Parathyroid adenoma (tissue), 2 donors: ENCODE results near the gene CLASP2.

ENCODE experiments used
- H2AFZ ChIP-seq: fragments of 300-600 bp; sonication (generic); one replicate; pipeline ENCODE4 v1.7.0; 2017; ENCODE audit warnings: antibody characterized with exemption, mild to moderate bottlenecking
- H3K27ac ChIP-seq: fragments of 300-600 bp; sonication (generic); one replicate; pipeline ENCODE4 v1.7.0; 2017
- H3K27me3 ChIP-seq: fragments of 300-600 bp; sonication (generic); one replicate; pipeline ENCODE4 v1.7.0; 2017; ENCODE audit warnings: low read length; ENCODE audit not compliant: control insufficient read depth, insufficient read depth
- H3K36me3 ChIP-seq: fragments of 300-600 bp; sonication (generic); one replicate; pipeline ENCODE4 v1.7.0; 2017; ENCODE audit warnings: low read length; ENCODE audit not compliant: control insufficient read depth, insufficient read depth
- H3K4me1 ChIP-seq: fragments of 300-600 bp; sonication (generic); one replicate; pipeline ENCODE4 v1.7.0; 2017; ENCODE audit warnings: control low read depth
- H3K4me2 ChIP-seq: fragments of 300-600 bp; sonication (generic); one replicate; pipeline ENCODE4 v1.7.0; 2017; ENCODE audit warnings: low read length
- H3K4me3 ChIP-seq: fragments of 300-600 bp; sonication (generic); one replicate; pipeline ENCODE4 v1.7.0; 2017; ENCODE audit warnings: low read depth, low read length
- H3K79me2 ChIP-seq: fragments of 300-600 bp; sonication (generic); one replicate; pipeline ENCODE4 v1.7.0; 2017; ENCODE audit warnings: control low read depth
- H3K9ac ChIP-seq: fragments of 300-600 bp; sonication (generic); one replicate; pipeline ENCODE4 v1.7.0; 2017; ENCODE audit warnings: mild to moderate bottlenecking
- H3K9me3 ChIP-seq: fragments of 300-600 bp; sonication (generic); one replicate; pipeline ENCODE4 v1.7.0; 2017; ENCODE audit warnings: low read length; ENCODE audit not compliant: control insufficient read depth
- TF ChIP-seq, protein P1 (sequence below): fragments of 300-600 bp; sonication (generic); IDR thresholded peaks from one replicate; pipeline ENCODE4 v1.7.0; 2017; ENCODE audit warnings: antibody characterized with exemption, mild to moderate bottlenecking
- donor health status: primary hyperparathyroidism.

CLASP2 gene

DNA sequence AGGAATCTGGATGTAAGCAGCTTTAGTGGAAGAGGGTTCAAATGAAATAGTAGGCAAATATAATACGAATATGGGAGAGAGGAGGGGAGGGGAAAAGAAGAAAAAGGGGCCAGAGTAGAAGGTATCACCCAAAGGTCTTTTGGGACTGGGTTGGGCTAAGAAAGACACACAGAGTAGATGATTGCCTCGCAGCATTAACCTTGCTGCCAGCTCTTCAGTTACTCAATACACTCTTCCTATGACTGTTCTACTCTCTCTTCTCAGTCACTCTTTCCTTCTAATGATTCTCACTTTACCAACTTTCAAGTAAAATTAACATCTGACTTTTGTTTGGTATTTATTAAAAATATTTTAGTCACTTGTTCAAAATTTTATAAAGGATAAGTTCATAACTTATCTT, 52.8 kb downstream of the CLASP2 start:
- peaks cover 4% of the 10 kb centered on the region for H3K4me1 ChIP-seq
- H3K27me3 ChIP-seq = no peaks in the 10 kb centered on the region
- peaks cover 9% of the 10 kb centered on the region for H3K79me2 ChIP-seq
- H3K36me3 ChIP-seq = no peaks in the 10 kb centered on the region
- no peak overlapping the region for H3K4me3 ChIP-seq
- no peaks in the 10 kb centered on the region for H3K9me3 ChIP-seq
- no peak overlapping the region for H2AFZ ChIP-seq
- H3K27ac ChIP-seq = no peak overlapping the region
- H3K4me2 ChIP-seq = no peak overlapping the region
- no peak overlapping the region for H3K9ac ChIP-seq
- TF ChIP-seq, protein P1, sequence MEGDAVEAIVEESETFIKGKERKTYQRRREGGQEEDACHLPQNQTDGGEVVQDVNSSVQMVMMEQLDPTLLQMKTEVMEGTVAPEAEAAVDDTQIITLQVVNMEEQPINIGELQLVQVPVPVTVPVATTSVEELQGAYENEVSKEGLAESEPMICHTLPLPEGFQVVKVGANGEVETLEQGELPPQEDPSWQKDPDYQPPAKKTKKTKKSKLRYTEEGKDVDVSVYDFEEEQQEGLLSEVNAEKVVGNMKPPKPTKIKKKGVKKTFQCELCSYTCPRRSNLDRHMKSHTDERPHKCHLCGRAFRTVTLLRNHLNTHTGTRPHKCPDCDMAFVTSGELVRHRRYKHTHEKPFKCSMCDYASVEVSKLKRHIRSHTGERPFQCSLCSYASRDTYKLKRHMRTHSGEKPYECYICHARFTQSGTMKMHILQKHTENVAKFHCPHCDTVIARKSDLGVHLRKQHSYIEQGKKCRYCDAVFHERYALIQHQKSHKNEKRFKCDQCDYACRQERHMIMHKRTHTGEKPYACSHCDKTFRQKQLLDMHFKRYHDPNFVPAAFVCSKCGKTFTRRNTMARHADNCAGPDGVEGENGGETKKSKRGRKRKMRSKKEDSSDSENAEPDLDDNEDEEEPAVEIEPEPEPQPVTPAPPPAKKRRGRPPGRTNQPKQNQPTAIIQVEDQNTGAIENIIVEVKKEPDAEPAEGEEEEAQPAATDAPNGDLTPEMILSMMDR = no peak

DNA sequence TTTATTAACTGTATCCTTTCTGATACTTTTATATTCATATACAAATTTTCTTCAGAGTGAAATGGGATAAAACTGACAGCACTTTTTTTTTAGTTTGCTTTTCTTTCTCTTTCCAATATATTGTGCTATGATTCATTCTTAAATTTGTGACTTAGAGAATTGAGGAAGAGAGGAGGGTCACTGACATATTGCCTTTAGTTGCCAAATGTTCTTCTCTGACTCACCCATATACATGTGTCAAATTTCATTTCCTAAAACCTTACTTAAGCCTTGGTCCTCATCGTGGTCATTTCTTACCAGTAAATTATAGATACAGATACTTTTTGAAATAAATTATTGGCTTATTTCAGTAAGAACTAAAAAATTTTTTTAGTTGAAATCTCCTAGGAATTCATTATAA, 53.9 kb downstream of the CLASP2 start:
- peaks cover 9% of the 10 kb centered on the region for H3K4me1 ChIP-seq
- H3K36me3 ChIP-seq = no peaks in the 10 kb centered on the region
- peaks cover 9% of the 10 kb centered on the region for H3K79me2 ChIP-seq
- no peak overlapping the region for H3K4me2 ChIP-seq
- no peaks in the 10 kb centered on the region for H3K9me3 ChIP-seq
- no peak overlapping the region for H3K9ac ChIP-seq
- no peaks in the 10 kb centered on the region for H3K27me3 ChIP-seq
- H3K4me3 ChIP-seq = no peak overlapping the region
- no peak overlapping the region for H2AFZ ChIP-seq
- no peak overlapping the region for H3K27ac ChIP-seq
- TF ChIP-seq, protein P1 = no peak

DNA sequence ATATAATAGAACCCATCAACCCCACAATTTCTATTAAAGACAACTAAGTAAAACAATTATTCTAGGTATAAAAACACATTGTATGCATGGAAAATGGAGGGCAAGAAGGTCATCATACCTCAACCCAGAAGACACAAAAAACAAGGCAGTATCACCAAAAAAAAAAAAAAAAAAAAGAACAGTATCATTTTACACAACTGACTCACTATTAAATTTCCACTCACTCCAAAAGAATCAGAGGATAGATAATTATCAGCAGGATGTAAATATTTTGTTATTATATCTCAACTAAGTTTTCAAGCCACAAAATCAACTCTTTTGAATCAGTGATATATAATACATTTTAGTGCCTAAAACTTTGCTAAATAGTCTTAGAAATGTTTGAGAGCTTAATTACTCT, 55.0 kb downstream of the CLASP2 start:
- Histone ChIP-seq H3K27ac (no peak overlapping the region), H3K4me1 (peaks cover 18% of the 10 kb centered on the region), H3K27me3 (no peaks in the 10 kb centered on the region), H3K9me3 (no peaks in the 10 kb centered on the region), H3K4me3 (no peak overlapping the region), H2AFZ (no peak overlapping the region), H3K4me2 (no peak overlapping the region), H3K79me2 (peaks cover 11% of the 10 kb centered on the region), H3K9ac (no peak overlapping the region), H3K36me3 (no peaks in the 10 kb centered on the region)
- TF ChIP-seq, protein P1 = no peak

DNA sequence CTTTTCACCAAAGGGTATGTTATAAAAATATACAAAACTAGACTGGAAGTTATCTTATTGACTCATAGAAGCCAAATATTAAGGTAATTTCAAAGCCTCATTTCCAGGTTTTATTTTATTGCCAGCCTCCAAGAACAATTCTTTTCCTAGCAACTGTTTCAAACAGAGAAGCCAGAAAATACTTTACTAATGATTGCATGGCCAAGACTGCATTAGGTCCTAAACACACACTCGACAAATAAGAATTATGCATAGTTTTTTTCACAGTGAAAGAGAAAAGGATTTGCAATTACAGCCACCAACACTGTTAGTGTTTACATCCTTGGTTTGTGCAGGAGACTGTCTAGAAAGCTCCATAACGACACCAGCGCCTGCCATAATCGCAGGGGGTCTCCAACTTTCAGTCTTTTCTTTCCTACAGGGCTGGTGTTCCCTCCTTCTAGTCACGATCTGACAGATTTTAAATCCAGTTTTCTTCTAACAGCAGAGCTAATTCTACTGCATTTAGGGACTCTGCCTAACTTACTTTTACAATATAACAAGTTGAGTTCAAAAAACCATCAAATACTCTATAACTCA, 58.1 kb downstream of the CLASP2 start:
- Histone ChIP-seq H3K79me2 (peaks cover 2% of the 10 kb centered on the region), H3K27ac (peak overlapping the region; percentile 64), H3K9me3 (no peaks in the 10 kb centered on the region), H3K9ac (no peak overlapping the region), H3K4me3 (peak overlapping the region; percentile 51), H3K36me3 (no peaks in the 10 kb centered on the region), H3K4me2 (peak overlapping the region; percentile 31), H3K4me1 (peaks cover 18% of the 10 kb centered on the region), H2AFZ (peak overlapping the region; percentile 63), H3K27me3 (no peaks in the 10 kb centered on the region)
- TF ChIP-seq, protein P1 = no peak
